ENCODE data around the gene ZNF598.
"Not testable (repeated sequence)": the region's sequence is repeated elsewhere in the genome, so short reads cannot be mapped to it uniquely, and the experiment has no call there.

ZNF598 gene

DNA sequence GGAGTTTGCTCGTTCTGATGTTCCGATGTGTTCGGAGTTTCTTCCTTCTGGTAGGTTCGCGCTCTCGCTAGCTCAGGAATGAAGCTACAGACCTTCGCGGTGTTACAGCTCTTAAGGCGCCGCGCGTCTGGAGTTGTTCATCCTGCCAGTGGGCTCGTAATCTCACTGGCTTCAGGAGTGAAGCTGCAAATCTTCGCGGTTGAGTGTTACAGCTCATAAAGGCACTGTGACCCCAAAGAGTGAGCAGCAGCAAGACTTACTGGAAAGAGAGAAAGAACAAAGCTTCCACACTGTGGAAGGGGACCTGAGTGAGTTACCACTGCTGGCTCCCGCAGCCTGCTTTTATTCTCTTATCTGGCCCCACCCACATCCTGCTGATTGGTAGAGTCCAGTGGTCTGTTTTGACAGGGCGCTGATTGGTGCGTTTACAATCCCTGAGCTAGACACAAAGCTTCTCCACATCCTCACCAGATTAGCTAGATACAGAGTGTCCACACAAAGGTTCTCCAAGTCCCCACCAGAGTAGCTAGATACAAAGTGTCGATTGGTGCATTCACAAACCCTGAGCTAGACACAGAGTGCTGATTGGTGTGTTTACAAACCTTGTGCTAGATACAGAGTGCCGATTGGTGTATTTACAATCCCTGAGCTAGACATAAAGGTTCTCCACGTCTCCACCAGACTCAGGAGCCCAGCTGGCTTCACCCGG, 52.0 kb downstream of the ZNF598 start:
- not testable (repeated sequence) for DNase-seq

DNA sequence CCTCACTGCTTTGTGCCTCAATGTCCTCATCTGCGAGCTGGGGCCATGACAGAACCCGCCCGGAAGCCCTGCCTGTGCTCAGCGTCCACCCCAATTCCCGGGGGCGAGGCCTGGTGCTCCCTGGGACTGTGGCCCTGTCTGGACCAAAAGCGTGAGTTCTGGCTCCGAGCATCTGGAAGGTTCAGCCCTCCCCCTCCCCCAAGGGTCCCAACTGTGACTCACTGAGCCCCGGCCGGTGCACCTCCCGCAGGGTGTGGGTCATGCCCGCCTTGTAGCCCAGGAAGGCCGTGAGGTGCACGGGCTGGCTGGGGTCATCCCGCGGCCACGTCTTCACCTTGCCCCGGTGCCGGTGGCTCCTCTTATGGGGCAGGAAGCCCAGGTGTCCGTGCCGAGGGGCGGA, 55.9 kb downstream of the ZNF598 start:
- no peak for DNase-seq

DNA sequence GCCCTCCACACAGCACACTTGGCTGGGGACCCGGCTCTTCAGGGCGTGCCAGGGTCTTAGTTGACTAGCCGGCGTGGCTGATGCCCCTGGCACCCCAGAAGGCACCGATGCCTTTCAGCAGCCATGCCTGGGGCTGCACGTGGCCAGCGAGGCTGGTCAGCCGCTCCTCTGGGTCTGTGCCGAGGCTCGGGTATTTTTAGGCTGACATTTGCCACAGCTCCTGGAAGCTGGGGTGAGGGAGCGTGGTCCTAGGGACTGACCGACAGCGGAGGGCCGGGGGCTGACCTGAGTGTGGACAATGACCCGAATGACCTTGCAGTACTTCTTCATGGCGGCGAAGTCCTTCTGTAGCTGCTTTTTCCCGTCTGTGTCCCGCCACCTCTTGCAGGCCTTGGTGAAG, 59.1 kb downstream of the ZNF598 start:
- DNase-seq: no peak

DNA sequence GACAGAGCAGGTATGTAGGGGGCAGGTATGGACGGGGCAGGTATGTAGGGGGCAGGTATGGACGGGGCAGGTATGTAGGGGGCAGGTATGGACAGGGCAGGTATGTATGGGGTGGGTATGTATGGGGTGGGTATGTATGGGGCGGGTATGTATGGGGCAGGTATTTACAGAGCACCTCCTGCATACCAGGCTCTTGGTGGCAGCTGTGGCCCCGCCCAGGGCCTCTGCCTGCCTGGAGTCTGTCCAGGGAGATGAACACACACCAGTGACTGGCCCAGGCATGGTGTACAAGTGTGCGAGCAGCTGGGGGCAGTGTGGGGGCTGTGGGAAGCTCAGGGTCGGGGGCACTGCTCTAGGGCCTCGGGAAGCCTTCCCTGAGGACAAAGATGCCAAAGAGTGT, 59.6 kb downstream of the ZNF598 start:
- no peak for DNase-seq

DNA sequence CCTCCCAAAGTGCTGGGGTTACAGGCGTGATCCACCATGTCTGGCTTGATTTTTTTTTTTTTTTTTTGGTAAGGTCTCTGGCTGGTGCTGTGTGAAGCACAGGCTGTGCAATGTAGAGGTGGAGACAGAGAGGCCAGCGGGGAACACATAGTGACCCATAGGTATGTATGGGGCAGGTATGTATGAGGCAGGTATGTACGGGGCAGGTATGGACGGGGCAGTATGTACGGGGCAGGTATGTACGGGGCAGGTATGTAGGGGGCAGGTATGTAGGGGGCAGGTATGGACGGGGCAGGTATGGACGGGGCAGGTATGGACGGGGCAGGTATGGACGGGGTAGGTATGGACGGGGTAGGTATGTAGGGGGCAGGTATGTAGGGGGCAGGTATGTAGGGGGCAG, 60.1 kb downstream of the ZNF598 start:
- no peak for DNase-seq

Data from CD4-positive, alpha-beta T cell treated with Interferon gamma for 1 hour (primary cell).